ENCODE measurements around the gene DRD3. TPM values are rescaled to one million over a fixed set of nuclear protein-coding genes. Genes with fewer than 3 reads are reported as not detected.

DRD3 gene
- total and polyA plus RNA-seq, 2 of the 8 experiments (the other 6 are each of a cell fraction or from before 2014, with no cell fraction given): 0.32 to 1.3 TPM

DNA sequence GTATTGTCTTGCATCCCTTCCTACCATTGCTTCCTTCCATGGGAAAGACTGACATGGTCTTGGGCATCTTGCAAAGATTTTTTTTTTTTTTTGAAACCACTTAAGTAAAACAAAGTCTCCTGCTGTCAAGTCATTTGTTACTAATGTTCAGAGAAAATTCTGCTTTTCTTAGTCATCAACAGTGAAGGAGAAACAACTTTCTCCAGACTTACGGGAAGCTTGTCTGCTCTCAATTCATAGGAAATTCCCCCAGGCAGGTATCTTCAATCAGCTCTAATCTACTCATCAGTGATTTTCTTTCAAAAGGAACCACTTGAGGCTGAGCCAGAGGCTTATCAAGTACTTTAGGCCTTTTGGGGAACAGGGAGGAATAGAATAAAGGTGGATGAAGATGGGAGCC is 15.9 kb upstream of the DRD3 start (continued):
- TF ChIP-seq, protein P1, sequence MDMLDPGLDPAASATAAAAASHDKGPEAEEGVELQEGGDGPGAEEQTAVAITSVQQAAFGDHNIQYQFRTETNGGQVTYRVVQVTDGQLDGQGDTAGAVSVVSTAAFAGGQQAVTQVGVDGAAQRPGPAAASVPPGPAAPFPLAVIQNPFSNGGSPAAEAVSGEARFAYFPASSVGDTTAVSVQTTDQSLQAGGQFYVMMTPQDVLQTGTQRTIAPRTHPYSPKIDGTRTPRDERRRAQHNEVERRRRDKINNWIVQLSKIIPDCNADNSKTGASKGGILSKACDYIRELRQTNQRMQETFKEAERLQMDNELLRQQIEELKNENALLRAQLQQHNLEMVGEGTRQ (IDR thresholded peaks at IDR 0.05; ENCODE audit: low read length): no peak
